A549 treated with dexamethasone at 1 μM for 4 hours (cell line): ENCODE results near the gene SCYGR2. TPM values are rescaled to one million over a fixed set of nuclear protein-coding genes. Genes with fewer than 3 reads are reported as not detected.

Source experiments
- total RNA-seq: library from RNA; stranded (reverse); fragments of 200-300 nt; extraction: Qiagen RNA extraction; gene quantifications from 5 replicates; pipeline ENCODE4 v1.2.3, GENCODE V29; 2022

The SCYGR2 gene
- total RNA-seq, result not detected in 5 replicates

GRCh38 chr2:227598835-227599503 is at the start of gene SCYGR2:
SCYGR2 (plus strand) TSS chr2:227598893; CDS start chr2:227598893, 0 bp downstream.

GRCh38 chr2:227614740-227615139 is 16.0 kb downstream of the SCYGR2 start, which contains the start of gene SCYGR3:
SCYGR3 (minus strand) TSS chr2:227614840; CDS start chr2:227614840, 0 bp downstream.

GRCh38 chr2:227617316-227618230 is 18.9 kb downstream of the SCYGR2 start, which contains the start of gene SCYGR4:
SCYGR4 (plus strand) TSS chr2:227617498; CDS start chr2:227617498, 0 bp downstream.

Other genes starting within 250 kb of the SCYGR2 start
- gene TM4SF20, start 219.6 kb upstream of the SCYGR2 start, total RNA-seq, result 5.8 to 8.7 TPM (median 8.0 TPM) in 5 replicates
- gene SCYGR1, start 210.9 kb upstream of the SCYGR2 start, total RNA-seq, result not detected in 5 replicates
- 95.4 to 139 TPM (median 129 TPM) in 5 replicates for gene AGFG1, start 126.7 kb upstream of the SCYGR2 start, total RNA-seq
- gene SCYGR3, start 15.9 kb downstream of the SCYGR2 start, total RNA-seq, result not detected in 5 replicates
- not detected in 5 replicates for gene SCYGR4, start 18.6 kb downstream of the SCYGR2 start, total RNA-seq
- not detected in 5 replicates for gene SCYGR5, start 67.9 kb downstream of the SCYGR2 start, total RNA-seq
- gene SLC19A3, start 119.1 kb downstream of the SCYGR2 start, total RNA-seq, result 1.9 to 2.9 TPM (median 2.2 TPM) in 5 replicates
- gene SCYGR6, start 125.9 kb downstream of the SCYGR2 start, total RNA-seq, result not detected in 5 replicates
- not detected in 5 replicates for gene SCYGR7, start 129.4 kb downstream of the SCYGR2 start, total RNA-seq
- gene SCYGR8, start 147.0 kb downstream of the SCYGR2 start, total RNA-seq, result not detected in 5 replicates
- 3.0 to 6.9 TPM (median 3.9 TPM) in 5 replicates for gene CCL20, start 214.9 kb downstream of the SCYGR2 start, total RNA-seq